GM12872 (cell line): ENCODE measurements around the gene ABCB1.

Experiments
- TF ChIP-seq, protein P1 (sequence below): IDR thresholded peaks from 3 replicates; pipeline ENCODE4 v1.5.1; 2011; ENCODE audit warnings: low read depth, mild to moderate bottlenecking, low read length, moderate library complexity; ENCODE audit not compliant: insufficient read depth

The ABCB1 gene

DNA sequence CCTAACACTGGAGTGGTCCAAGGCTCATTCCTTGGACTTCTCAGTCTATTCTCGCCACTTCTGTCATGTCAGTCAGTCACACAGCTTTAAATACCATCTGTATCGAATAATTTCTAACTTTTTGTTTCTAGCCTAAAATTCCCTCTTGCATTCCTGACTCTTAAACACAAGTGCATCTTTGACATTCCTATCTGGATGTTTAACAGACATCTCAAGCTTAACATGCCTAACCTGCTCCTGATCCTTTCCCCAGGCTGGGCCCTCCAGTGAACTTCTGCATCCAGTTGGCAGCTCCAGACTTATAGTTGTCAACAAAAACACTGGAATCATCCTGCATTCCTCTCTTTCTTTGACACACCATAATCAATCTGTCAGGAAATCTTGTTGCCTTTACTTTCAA lies 120.7 kb downstream of the ABCB1 start:
- TF ChIP-seq, protein P1, sequence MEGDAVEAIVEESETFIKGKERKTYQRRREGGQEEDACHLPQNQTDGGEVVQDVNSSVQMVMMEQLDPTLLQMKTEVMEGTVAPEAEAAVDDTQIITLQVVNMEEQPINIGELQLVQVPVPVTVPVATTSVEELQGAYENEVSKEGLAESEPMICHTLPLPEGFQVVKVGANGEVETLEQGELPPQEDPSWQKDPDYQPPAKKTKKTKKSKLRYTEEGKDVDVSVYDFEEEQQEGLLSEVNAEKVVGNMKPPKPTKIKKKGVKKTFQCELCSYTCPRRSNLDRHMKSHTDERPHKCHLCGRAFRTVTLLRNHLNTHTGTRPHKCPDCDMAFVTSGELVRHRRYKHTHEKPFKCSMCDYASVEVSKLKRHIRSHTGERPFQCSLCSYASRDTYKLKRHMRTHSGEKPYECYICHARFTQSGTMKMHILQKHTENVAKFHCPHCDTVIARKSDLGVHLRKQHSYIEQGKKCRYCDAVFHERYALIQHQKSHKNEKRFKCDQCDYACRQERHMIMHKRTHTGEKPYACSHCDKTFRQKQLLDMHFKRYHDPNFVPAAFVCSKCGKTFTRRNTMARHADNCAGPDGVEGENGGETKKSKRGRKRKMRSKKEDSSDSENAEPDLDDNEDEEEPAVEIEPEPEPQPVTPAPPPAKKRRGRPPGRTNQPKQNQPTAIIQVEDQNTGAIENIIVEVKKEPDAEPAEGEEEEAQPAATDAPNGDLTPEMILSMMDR, result no peak

DNA sequence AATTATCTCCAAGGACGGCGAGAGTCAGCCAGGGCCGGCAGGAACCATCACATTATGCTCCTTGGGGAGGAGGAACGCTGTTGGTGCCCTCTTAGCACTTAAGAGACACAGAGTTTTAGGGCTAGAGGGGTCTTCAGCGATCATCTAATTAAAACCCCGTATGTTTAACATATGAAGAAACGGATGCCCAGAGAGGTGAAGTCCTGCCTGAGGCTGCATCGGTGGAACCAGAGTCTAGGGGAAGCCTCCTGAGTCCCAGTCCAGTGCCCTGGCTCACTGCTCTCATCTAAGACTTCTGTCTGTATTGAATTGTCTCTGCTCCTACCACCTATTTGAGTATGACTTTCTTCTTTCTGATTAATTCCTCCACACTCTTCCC lies 124.5 kb downstream of the ABCB1 start:
- TF ChIP-seq, protein P1, result no peak

DNA sequence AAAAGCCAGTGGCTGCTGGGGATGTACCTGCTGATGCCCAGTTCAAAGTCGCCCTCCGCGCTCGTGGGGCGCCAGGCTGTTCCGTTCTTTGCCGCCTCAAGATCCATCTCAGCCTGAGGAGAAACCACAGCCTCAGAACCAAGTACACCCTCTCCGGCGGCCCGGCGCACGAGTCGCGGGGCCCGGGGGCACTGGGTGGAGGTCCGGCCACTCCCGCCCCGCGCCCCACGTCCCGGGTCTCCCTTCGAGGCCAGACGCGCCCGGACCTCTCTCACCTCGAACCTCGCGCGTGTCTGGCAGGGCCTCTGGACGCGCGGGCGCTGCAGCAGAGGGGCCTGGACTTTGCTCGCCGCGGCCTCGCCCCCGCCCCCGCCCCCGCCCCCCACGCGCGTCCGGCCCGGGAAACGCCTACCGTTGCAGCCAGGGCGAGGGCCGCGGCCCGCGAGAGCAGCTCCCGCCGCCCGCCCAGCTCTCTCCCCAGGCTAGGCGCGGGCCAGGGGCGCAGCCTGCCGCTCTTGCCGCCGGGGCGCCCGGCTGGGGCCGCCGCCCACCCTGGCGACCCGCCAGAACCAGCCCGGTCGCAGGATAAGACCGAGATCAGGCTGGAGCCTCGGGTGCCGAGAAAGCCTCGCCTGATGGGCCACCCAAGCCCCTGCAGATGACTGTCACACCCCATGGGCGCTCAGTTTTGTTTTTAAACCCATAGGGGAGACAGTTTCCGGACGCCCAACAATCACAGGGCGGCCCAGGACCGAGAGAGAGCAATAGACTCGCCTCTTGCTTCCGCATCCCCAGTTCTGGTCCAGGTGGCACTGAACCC lies 125.1 kb downstream of the ABCB1 start, which contains the start of gene ABCB4:
Gene ABCB4, minus strand, starts transcription at position 322 of the 820 bp plus-strand sequence. Its CDS starts 215 bp downstream, at position 107.
- TF ChIP-seq, protein P1, result no peak

DNA sequence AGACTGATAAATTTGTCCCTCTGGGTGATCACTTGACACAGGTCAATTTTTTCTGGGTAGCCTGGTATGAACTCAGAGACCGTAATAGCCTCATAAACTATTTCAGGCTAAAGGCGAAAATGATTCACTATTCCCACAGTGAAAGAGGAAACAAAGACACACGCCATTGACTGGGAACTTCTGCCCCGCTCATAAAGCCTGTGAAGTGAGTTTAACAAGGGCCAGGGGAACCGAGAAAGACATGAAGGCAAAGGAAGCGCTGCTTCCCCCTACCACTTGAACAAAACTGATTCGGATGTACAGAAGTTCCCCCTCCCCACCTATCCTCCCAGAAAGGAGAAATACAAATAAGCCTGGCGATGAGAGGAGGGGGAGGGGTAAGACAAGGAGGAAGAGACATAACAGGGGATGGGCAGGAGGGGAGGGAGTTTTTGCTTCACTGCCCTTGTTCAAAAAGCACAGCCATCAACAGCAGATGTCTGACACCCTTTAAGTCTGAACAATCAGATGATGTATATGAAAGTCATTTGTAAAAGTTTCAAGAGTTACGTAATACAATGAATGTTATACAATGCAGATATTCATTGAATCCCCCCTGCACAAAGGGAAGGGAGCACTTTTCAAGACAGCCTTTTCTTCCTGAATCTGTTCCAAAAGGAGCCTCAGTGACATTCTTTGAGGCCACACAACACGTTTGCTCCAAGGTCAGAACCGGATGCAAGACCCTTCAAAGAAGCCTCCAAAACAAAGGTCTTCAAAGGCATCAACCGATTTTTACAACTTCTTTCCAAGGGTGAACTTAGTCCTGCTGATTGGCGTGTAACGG lies 125.9 kb downstream of the ABCB1 start:
- TF ChIP-seq, protein P1, result no peak

DNA sequence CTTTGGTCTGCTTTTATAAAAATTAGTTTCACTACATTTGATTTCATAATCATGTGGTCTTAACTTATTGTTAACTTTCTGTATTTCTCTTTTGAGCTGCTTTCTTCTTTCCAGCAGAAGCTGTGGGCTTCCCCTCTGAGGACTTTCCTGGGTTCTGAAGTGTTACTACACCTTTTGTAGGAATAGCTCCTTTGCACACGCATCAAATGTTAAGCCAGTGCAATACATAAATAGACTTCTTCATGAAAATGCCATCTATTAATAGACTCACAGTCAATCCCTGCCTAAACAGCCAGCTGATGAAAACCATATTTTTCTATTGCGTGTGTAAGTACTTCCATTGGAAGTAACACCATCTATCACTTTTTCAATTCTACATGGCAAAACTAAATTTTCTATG lies 126.7 kb downstream of the ABCB1 start:
- TF ChIP-seq, protein P1, result no peak

DNA sequence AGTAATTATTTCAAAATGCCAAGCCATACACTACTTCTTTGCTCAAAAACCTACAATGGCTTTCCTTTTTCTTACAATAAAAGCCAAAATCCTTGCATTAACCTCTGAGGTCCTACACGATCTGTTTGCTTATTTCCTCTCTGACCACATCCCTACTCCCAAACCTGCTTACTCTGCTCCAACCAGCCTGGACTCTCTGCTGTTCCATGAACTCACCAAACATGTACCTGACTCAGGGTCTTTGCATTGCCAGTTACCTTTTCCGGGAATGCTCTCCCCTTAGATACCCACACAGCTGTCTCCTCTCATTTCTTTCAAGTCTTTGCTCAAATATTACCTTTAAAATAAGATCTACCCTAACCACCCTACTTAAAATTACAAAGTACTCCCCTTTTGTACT lies 127.5 kb downstream of the ABCB1 start:
- TF ChIP-seq, protein P1, result no peak

DNA sequence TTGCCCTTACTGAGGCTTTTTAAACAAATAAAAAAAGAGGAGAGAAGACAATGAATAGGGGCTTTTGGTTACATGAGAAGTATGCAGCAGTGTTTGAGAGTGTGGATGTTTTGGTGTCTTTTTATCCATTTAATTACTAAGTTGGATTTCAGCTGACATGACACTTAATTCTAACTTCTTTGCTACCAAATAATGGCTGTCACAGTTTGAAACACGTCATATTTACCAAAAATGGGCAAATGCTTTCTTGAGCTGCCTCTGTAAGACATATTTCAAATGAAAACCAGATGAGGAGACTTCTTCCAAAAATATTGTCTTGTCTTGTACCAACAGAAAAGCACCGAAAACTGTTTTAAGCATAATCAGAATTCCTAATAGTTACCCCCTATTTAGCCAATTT lies 129.2 kb downstream of the ABCB1 start:
- TF ChIP-seq, protein P1, result no peak
